ENCODE data around the gene TMEM176B. TPM values are rescaled to one million over a fixed set of nuclear protein-coding genes. Genes with fewer than 3 reads are reported as not detected.
"Not testable (repeated sequence)": the region's sequence is repeated elsewhere in the genome, so short reads cannot be mapped to it uniquely, and the experiment has no call there.

Gene TMEM176B
- total RNA-seq, 1 donor from 2014 or later = 0.75 TPM

DNA sequence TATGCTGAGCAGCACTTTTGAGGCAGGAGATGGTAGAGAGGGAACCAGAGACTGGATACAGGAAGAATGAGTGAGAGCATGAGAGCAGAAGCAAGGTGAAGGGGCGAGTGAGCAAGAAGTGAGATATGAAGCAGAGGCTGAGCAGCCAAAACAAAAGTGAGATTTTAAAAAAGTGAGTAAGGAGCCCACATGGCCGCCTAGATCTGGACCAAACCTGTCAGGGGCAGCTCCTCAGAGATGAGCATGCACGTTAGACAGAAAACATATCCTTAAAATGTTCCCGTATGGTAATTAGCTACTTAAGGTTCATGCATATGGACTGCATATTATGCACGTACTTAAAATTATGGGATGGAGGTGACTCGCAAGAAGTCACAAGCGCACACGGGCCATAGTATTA lies 22.9 kb upstream of the TMEM176B start:
- DNase-seq (ENCODE audit: low read depth) = no peak

DNA sequence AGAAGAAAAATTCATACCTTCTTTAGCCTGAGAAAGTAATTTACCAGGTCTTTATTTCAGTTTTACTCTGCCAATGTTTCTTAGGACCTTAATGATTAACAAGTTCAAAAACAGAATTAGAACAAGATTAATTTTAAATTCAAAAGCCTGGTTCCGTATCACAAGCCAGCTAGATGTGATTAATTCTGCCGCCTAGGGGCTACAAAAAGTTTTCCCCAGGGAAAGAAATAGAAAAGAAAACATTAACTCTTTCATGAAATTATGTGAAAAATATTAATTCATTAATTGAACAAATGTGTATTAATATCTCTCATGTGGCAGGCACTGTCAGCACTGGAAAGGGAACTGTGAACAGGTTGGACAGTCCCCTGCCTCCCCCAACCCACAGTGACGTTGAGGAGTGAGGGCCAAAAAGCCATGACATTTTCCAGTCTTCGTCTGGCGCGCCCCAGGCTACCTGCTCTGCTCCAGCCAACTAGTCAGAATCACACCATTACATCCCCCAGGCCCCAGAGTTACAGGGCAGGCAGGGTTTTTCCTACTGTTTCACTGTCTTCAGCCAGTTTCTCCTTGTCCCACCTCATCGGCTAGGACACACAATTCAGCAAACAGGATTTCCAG lies 20.5 kb upstream of the TMEM176B start:
- DNase-seq (ENCODE audit: low read depth) = peak; percentile 78

DNA sequence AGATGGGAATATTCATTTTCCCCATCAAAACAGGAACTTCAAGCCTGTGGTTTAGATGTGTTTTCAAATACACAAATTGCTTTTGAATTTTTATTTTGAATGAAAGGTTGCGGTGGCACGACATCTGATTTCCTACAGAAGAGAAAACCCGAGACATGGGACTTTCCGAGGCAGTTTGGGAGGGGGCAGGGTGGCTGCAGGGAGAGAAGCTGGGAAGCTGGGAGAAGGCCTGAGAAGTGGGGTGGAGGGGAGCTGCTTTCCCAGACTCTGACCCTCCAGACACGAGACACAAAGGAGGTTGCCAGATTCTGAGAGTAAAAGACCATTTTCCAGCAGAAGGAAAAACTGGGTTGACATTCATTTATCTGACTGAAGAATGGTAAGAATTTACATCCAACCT lies 20.0 kb upstream of the TMEM176B start:
- DNase-seq (ENCODE audit: low read depth) = no peak

DNA sequence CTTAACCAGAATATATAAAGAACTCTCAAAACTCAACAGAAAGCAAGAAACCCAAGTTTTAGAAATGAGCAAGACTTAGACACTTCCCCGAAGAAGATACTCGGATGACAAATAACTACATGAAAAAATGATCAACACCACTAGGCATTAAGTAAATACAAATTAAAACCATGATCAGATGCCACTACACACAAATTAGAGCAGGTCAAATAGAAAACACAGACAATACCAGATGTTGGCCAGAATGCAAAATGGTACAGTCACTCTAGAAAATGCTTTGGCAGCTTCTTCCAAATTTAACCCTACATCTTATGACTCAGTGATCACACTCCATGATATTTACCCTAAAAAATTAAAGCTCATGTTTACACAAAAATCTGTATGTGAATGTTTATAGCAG lies 18.8 kb upstream of the TMEM176B start:
- DNase-seq (ENCODE audit: low read depth) = no peak

DNA sequence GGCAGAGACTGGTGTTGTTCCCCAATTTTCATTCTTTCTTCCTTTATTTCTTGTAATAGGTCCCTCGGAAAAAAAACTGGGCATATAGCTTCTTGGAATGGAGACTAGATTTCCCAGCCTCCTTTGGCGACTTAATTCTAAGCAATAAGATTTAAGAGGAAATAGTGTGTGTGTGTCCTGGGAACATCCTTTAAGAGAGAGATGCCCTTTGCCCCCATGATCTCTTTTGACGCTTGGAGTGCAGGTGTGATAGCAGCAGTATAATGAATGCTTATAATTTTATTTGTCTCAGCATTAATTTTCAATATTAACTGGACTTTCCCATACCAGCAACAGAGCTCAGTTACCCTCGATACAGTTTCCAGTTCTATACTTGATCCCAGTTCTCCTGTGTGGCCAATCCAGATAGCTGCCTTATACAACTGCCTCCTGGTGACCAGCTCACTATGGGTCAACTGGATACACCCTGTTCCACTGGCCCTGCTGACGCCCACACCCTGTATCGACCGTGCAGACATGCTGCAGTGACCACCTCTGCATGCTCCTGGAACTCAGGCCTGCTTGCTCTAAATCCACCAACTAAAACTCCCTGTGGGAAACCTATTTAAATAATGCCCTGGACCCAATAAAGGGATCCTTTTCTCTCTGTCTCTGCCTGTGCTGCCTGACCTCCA lies 14.3 kb upstream of the TMEM176B start:
- no peak for DNase-seq (ENCODE audit: low read depth)

DNA sequence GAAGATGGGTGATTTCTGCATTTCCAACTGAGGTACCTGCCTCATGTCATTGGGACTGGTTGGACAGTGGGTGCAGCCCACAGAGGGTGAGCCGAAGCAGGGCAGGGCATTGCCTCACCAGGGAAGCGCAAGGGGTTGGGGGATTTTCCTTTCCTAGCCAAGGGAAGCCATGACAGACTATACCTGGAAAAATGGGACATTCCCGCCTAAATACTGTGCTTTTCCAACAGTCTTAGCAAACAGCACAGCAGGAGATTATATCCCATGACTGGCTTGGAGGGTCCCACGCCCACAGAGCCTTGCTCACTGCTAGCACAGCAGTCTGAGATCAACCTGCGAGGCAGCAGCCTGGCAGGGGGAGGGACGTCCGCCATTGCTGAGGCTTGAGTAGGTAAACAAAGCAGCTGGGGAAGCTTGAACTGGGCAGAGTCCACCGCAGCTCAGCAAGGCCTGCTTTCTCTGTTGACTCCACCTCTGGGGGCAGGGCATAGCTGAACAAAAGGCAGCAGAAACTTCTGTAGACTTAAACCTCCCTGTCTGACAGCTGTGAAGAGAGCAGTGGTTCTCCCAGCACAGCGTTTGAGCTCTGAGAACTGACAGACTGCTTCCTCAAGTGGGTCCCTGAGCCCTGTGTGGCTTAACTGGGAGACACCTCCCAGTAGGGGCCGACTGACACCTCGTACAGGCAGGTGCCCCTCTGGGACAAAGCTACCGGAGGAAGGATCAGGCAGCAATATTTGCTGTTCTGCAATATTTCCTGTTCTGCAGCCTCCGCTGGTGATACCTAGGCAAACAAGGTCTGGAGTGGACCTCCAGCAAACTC lies 7.7 kb upstream of the TMEM176B start:
- not testable (repeated sequence) for DNase-seq (ENCODE audit: low read depth)

DNA sequence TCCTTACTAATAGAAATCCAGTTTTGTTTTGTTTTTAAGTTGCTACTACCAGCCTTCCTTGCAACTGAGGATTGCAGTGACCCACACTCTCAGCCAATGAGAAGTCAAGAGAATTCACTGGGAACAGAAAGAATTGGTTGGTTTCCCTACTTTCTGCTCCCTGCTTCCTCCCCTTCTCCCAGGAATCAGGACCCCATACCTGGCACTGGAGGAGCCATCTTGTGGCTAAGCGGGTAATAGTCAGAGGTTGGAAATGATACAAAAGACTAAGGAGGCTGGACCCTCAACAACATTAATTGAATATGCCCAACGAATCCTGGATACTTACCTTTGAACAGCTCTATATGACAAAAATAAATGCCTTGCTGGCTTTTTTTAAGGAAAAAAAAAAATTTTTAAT lies 6.7 kb upstream of the TMEM176B start:
- DNase-seq (ENCODE audit: low read depth) = no peak

DNA sequence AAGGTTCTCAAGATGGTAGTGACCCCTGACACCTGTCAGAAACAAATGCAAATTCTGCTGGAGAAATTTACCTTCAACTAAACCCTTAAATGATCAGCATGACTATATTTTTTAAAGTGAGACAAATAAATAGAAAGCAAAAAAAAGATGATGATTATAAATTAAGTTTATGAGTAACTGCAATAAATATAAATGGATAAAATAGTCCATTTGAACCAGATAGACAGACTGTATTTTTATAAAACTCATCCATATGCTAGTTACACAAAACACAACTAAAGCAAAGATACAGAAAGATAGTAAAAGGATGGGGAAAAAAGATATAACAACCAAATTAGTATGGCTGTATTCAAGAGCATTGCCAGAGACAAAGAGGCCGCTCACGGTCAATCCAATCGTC lies 6.3 kb upstream of the TMEM176B start:
- no peak for DNase-seq (ENCODE audit: low read depth)

DNA sequence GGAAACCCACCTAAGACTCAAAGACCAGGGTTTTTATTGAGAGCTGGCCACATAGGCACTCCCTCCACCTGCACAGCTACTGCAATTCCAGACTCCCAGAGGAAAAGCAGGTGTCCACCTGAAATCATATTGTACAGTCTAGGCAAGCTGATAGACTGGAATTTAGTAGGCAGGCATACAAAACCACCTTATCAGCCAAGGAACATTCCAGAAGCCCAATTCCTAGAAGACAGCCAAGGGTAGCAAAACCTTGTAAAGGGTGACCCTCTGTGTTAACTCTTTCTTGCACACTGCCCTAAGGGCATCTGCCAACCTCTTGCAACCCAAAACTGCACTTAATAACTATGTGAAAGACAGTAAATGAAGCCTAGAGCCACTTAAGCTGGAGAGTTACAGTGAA lies 5.7 kb upstream of the TMEM176B start:
- DNase-seq (ENCODE audit: low read depth) = no peak

DNA sequence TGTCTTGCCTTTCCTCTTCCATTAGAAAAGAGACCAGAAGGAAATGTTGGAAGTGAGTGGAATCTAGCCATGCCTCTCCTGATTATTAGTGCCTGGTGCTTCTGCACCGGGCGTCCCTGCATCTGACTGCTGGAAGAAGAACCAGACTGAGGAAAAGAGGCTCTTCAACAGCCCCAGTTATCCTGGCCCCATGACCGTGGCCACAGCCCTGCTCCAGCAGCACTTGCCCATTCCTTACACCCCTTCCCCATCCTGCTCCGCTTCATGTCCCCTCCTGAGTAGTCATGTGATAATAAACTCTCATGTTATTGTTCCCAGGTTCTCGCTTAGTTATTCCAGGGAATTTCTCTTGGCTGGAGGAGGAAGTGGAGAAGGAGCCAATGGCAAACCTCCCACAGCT lies 4.6 kb upstream of the TMEM176B start:
- DNase-seq (ENCODE audit: low read depth) = no peak

DNA sequence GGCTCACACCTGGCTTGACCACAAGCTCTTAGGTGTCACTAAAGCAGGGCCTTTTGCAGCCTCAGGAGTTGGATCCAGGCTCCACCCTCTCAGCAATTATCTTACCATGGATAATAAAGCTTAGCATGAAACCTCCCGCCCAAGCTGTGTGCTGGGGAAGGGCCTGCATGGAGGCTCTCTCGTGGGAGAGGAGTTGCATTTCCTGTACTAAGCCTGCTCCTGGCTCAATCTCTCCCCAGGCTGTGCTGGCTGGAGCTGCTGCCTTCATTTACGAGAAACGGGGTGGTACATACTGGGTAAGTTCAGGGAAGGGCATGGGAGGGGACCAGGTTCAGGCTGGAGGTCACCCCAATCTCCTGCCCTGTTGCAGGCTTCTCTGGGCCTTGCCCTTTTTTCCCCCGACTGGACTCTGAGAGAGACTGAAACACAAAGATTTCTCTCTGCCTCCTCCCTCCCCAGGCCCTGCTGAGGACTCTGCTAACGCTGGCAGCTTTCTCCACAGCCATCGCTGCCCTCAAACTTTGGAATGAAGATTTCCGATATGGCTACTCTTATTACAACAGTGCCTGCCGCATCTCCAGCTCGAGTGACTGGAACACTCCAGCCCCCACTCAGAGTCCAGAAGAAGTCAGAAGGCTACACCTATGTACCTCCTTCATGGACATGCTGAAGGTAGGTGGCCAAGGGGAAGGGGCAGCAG lies 3.1 kb upstream of the TMEM176B start:
- no peak for DNase-seq (ENCODE audit: low read depth)

DNA sequence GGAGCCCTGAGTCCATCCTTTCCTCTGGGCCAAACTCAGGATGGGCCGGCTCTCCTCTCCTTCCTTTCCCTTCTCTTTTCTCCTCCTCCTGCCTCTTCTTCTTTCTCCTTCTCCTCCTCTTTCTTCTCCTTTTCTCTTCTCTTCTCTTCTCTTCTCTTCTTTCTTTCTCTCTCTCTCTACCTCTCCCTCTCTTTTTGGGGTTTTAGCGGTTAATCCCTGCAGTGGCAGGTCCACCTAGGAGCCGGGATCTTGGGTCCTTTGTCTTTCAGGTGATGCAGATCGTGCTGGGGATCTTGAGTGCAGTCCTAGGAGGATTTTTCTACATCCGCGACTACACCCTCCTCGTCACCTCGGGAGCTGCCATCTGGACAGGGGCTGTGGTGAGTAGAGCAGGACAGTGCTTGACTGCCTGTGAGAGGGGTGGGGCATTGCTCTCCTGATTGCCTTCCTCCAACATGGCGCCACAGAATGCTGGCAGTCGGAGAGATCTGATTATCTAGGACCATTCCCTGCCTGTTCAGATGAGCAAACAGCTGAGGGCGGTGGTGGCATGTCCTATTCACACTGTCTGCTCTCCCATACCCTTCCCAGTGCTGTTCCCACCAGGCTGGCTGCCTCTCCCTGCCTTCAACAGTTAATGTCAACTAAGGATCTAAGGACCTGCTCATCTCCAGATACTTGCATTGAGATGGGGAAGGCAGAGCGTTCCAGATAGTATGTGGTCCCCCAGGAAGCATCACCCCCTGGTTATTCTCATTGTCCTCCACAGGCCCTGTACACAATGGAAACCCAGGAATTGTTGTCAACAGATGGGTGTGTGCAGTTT lies 2.0 kb upstream of the TMEM176B start:
- no peak for DNase-seq (ENCODE audit: low read depth)

DNA sequence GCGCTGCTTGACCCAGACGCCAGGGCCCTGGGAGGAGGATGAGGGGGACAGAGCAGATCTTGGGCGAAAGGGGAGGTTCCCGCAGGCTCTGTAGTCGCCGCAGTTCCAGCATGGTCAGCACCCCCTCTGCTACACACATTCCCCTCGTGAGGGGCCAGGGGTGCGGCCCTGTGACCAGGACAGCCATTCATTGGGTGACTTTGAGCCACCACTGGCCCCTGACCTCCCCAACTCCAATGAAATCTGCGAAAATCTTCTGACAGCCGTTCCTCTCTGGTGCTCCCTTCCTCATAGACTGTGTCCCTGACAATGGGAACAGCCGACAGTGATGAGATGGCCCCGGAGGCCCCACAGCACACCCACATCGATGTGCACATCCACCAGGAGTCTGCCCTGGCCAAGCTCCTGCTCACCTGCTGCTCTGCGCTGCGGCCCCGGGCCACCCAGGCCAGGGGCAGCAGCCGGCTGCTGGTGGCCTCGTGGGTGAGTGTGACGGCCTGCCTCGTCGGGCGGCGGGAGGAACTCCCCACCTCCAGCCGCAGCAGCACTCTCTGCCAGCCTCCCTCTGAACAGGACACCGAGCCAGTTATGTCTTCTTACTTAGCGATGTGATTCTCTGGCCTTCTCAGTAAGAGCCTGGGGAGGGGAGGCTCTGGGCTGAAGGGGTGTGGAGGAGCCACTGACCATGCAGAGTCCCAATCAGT lies 1.2 kb upstream of the TMEM176B start:
- DNase-seq (ENCODE audit: low read depth) = no peak

DNA sequence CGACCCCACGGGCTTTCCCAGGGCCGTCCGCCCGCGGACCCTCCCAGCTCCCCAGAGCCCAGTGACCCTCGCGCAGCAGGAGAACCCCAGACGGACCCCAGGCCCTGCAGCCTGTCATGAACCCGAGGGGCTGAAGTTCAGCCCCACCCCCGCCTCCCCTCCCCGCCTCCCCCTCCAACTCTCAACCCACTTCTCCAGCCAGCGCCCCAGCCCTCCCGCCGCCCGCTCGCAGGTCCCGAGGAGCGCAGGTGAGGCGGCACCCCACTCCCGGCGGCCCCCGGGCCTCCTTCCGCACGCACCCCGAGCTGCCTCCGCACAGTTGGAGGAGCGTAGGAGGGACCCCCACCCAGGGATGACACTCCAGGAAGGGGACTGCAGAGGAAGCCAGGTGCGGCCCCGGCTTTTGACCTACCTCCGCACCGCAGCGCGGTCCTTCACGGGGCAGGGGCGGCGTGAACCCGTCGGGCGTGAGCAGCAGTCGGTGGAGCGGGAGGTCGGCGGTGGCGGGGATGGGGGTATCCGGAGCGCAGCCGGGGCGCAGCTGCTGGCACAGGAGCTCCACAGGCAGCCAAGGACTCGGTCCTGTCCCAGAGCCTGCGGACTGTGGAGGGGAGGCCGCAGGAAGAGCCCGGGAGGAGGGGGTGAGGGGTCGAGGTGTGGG lies 547 bp upstream of the TMEM176B start, which contains the start of gene TMEM176A:
TMEM176A (plus strand) TSS at position 189 of the 661 bp plus-strand sequence. CDS start 782 bp downstream, outside the sequence.
- DNase-seq (ENCODE audit: low read depth) = no peak

DNA sequence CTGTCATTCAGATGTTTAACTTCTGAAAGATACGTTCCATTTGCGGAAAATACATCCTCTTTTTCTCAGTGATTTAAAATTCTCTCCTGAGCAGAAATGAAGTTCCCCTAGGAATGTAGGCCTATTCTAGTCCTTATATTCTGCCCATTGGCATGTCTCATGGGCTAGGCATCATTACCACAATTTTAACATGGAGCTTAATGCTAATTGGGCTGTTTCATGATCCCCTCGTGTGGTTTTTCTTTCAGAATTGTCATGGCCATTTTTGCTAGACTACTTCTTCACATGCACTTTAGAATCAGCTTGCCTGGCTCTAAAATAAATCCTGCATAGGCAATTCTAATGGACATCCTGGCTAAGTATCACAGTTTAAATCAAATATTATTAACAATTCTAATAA lies 1.0 kb downstream of the TMEM176B start:
- no peak for DNase-seq (ENCODE audit: low read depth)

DNA sequence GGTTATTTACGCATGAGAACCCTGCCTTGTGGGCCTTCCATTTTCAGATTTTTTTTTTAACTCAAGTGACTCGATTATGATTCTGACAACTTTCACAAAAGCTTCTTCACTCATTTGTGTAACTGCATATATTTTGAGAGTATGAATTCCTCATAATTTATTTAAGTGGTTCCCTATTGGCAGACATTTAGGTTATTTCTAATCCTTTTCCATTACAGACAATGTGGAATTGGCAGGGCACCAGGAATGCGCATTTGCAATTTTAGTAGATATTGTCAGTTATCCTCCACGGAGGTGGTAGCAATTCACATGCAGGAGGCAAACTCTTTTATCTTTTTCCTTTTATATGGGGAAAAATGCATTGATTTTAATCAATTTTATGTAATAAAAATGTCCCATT lies 2.5 kb downstream of the TMEM176B start:
- DNase-seq (ENCODE audit: low read depth) = no peak

DNA sequence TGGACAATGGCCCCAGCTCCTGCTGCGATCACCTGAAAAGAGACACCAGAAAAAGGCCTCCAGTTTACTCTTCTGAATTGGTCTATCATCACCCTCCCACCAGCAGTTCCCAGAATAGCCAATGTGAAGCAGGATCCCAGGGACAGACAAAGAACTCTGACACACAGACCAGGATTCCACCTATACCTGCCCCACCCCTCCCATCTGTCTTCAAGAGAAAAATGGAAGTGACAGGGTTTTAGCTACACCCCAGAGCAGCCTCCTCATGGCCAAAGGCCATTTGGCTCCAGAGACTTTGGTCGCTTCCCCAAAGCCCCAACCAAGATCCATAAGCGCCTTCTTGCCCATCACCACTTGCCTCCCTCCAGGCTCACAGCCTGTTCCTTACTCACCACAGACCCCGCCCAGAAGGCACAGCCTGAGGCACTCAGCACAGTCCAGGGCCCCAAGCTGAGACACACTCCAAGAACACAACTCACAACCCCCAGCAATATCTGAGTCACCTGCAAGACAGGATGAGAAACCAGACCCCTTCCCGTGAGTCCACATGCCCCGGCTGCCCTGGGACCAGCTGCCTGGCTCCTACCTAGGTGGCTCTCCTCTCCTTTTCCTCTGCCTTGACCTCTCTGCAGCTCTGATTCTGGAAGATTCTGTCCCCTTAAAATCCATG lies 6.5 kb downstream of the TMEM176B start:
- no peak for DNase-seq (ENCODE audit: low read depth)

DNA sequence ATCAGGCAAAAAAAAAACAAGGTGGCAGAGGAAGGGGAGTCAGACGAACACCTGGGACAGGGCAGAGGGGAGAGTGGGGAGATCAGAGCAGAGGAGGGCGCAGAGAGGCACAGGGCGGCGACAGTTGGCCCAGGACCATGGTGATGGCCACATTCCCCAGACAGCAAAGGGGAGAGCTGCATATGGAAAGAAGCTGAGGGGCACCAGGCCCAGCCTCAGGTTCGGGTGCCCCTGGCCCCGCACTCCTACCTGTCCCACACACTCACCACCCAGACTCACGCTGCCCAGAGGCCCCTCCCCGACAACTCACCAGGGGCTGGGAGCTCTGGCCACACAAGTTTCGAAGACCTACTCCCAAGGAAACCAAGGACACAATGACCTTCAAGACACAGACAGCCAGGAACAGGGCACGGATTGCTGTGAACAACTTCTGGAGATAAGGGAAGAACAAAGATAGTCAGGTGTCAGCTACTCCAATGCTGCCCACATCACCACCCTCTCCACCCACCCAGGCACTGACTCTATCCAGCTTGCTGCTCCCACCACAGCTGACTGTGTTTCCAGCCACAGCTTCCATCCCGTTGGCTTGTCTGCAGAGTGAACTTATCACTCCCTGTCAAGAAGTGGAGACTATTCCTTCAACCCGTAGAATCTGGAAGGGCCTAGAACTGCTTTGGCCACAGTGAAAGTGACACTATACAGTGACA lies 8.3 kb downstream of the TMEM176B start:
- DNase-seq (ENCODE audit: low read depth) = no peak

DNA sequence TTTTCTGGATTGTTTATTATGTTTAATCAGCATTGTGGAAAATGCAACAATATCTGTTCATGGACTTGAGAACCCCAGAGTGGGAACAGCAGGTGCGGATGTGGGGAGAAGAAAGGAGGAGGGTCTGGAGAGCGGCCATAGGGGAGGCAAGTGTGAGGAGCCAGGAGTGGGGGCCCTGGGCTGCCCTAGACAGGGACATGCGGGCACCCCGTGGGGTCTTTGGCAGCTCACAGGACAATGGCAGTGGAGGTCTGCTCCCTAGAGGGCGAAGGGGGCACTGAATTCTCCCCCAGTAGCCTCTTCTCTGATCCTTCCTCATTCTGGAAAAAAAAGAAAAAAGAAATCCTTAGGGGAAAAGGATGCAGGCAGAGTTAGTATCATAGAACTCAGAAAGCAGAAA lies 8.9 kb downstream of the TMEM176B start:
- DNase-seq (ENCODE audit: low read depth) = no peak
